Psoas muscle (tissue), 8 donors: ENCODE measurements around the gene GALNT15. TPM values are rescaled to one million over a fixed set of nuclear protein-coding genes. Genes with fewer than 3 reads are reported as not detected.

Experiments used
- ATAC-seq, 4 donors: fragments of 200-7000 bp; cut with Tn5 transposase; one replicate each; pipeline ENCODE4 v1.9.1; 2020; ENCODE audit warnings: moderate library complexity in 3 of 4, mild to moderate bottlenecking in 2 of 4
- DNase-seq, 2 donors: peaks; one replicate each; pipeline ENCODE4 v3.0.0-alpha.2; 2020
- H3K27ac ChIP-seq: fragments of 200-600 bp; one replicate; pipeline ENCODE4 v1.8.0; 2022
- H3K27me3 ChIP-seq, 3 donors: fragments of 200-600 bp in 1 of 3; one replicate each; pipeline versions ENCODE4 v1.6.1 to v1.8.0; 2013 to 2022; ENCODE audit warnings: low read length in 2 of 3, mild to moderate bottlenecking in 2 of 3, moderate library complexity in 1 of 3; ENCODE audit not compliant: insufficient read depth in 3 of 3
- H3K36me3 ChIP-seq, 2 donors: fragments of 200-600 bp in 1 of 2; one replicate each; pipeline versions ENCODE4 v1.6.1 to v1.8.0; 2013 to 2022; ENCODE audit warnings: low read depth in 1 of 2, mild to moderate bottlenecking in 1 of 2, moderate library complexity in 1 of 2; ENCODE audit not compliant: insufficient read depth in 1 of 2
- H3K4me1 ChIP-seq: fragments of 200-600 bp; one replicate; pipeline ENCODE4 v1.8.0; 2022
- H3K4me3 ChIP-seq: fragments of 200-600 bp; one replicate; pipeline ENCODE4 v1.8.0; 2022; ENCODE audit warnings: mild to moderate bottlenecking
- H3K9me3 ChIP-seq: fragments of 200-600 bp; one replicate; pipeline ENCODE4 v1.8.0; 2022
- WGBS, 3 donors: extraction: QIAGEN DNeasy Blood & Tissue Kit; methylation state at CpG; one replicate each; pipeline versions ENCODE4 v1.1.6 to v1.1.7; 2013; 5-methylcytosine and 5-hydroxymethylcytosine counted together
- intact Hi-C, 2 donors: fragments of 100-400 bp; cut with DNase I; formaldehyde crosslinking; loops; one replicate each; pipeline versions ENCODE4 v1.11.0 to v1.14.2; 2022
- polyA plus RNA-seq, 3 donors: library from polyadenylated mRNA; stranded (reverse); fragments of 200-250 nt; gene quantifications; one replicate each; pipeline ENCODE4 v1.2.3, GENCODE V29; 2013
- total RNA-seq, 4 donors: library from RNA; stranded (reverse); fragmentation: NEBNext Ultra II Directional in 2 of 4; extraction: Animal tissue kit (Norgen Biotek cat#: 25700) in 2 of 4; gene quantifications; one replicate each; pipeline versions ENCODE4 v1.2.1 to v1.2.4, GENCODE V29; 2021 to 2023
- TF ChIP-seq, protein P1 (sequence below): fragments of 200-600 bp; IDR thresholded peaks from one replicate; pipeline ENCODE4 v1.8.0; 2022; ENCODE audit warnings: antibody characterized with exemption
- donor health status: healthy with polysubstance abuse.
- donor health status: DM: no; HTN: no; CAD: no; lungs with moderate emphysema.
- donor health status: Bipolar disorder and iron deficiency.
- donor health status: healthy.
- donor health status: DM: yes; HTN: yes; CAD: no.
- donor health status: DM: no; HTN: no; CAD: no.
- donor health status: DM: no; HTN: no; CAD: no.
- donor health status: DM: yes; HTN: yes; CAD: no.

Gene GALNT15
- total and polyA plus RNA-seq, 7 donors, result 5.5 to 50.6 (median 25.8) TPM

DNA sequence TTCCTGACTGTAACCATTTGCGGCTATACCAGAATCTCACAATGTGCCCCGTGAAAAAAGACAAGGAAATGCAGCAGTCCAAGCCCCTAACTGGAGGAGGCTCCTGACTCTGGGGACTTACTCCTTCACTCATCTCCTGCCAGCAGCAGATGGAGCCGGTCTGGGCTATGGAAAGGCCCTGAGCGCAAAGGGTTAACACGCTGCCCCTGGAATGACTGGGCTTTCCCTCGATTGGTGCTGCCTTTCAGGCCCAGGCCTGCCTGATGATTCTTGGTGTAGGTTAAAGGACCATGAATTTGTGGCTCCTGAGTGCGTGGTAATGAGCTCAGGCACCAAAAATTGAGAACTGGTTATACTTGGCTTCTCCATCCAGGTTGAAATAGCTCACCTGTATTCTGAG, 42.3 kb upstream of the GALNT15 start:
- peak overlapping the region; percentile 50 for H3K27ac ChIP-seq
- TF ChIP-seq, protein P1, sequence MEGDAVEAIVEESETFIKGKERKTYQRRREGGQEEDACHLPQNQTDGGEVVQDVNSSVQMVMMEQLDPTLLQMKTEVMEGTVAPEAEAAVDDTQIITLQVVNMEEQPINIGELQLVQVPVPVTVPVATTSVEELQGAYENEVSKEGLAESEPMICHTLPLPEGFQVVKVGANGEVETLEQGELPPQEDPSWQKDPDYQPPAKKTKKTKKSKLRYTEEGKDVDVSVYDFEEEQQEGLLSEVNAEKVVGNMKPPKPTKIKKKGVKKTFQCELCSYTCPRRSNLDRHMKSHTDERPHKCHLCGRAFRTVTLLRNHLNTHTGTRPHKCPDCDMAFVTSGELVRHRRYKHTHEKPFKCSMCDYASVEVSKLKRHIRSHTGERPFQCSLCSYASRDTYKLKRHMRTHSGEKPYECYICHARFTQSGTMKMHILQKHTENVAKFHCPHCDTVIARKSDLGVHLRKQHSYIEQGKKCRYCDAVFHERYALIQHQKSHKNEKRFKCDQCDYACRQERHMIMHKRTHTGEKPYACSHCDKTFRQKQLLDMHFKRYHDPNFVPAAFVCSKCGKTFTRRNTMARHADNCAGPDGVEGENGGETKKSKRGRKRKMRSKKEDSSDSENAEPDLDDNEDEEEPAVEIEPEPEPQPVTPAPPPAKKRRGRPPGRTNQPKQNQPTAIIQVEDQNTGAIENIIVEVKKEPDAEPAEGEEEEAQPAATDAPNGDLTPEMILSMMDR, result no peak
- ATAC-seq (no peak), DNase-seq (no peak)
- no peak overlapping the region for H3K4me3 ChIP-seq
- intact Hi-C loops, result loop anchor here in 1 of 2 donors (5.0 kb wide), 1 partner anchor 80 kb away; no protein-coding TSS in a partner anchor
- H3K36me3 ChIP-seq, result no peaks in the 10 kb centered on the region
- H3K4me1 ChIP-seq, result peaks cover 54% of the 10 kb centered on the region
- H3K9me3 ChIP-seq, result no peaks in the 10 kb centered on the region
- H3K27me3 ChIP-seq, result no peaks in the 10 kb centered on the region
- 57 to 62% (median 60%) methylated on average over 7 of the region's 7 CpGs for WGBS, 3 donors

DNA sequence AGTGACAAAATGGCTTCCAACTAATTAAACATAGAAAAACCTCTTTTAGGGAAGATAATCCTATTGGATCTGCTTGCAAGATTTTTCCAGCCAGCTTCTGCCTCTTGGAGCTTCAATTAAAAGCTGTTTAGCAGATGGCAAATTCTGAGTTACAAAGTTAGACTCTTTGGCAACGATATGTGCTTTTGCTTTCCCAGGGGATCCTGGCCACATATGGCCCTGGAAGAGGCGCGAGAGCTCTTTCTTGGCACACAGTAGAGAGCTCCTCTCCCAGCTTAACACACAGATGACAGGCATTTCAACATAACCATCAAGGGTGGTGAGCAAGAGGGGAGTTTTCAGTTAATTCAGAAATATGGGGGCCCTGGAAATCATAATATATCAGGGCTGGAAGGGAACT, 41.6 kb upstream of the GALNT15 start:
- no peak overlapping the region for H3K4me3 ChIP-seq
- DNase-seq (no peak), ATAC-seq (peak in 2 of 4 donors; percentile 45 to 49)
- intact Hi-C loops, result loop anchor here in 1 of 2 donors (5.0 kb wide), 1 partner anchor 81 kb away; no protein-coding TSS in a partner anchor
- H3K27ac ChIP-seq, result peak overlapping the region; percentile 50
- no peaks in the 10 kb centered on the region for H3K36me3 ChIP-seq
- WGBS, 3 donors, result 10 to 12% (median 12%) methylated on average over 3 of the region's 3 CpGs
- peaks cover 54% of the 10 kb centered on the region for H3K4me1 ChIP-seq
- no peaks in the 10 kb centered on the region for H3K27me3 ChIP-seq
- TF ChIP-seq, protein P1, result no peak
- H3K9me3 ChIP-seq, result no peaks in the 10 kb centered on the region

DNA sequence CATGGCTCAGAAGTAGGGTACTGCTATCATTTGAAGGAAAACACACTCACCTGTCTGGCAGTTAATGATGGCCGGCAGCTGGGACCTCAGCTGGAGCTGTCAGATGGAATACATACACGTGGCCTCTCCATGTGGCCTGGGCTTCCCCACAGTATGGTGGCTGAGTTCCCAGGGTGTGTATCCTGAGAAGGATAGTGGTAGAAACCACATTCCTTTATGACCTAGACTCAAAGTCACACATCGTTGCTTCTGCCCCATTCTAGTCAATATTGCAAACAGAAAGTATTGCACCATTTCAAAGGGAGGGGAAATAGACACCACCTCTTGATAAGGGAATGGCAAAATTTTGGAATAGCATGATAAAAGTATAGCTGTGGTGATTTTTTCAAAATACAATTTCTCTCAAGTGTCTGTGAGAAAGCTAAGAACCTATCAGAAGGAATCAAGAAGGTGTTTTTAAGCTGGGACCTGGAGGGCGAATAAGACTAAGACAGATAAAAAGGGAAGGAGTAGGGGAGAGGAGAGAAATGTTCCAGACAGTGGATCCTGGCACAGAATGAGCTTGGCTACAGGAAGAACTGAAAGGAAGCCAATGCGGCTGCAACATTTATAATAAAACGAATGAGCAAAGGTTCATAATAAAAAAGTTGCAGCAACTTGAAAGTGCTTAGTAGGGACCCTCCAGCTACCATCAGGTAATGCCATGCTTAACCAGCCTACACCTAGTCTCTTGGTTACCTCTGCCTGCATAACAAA, 40.1 kb upstream of the GALNT15 start:
- WGBS, 3 donors, result 53 to 71% (median 69%) methylated on average over 6 of the region's 6 CpGs
- ATAC-seq, result peak in 2 of 4 donors; percentile 27 to 36
- TF ChIP-seq, protein P1, result no peak

DNA sequence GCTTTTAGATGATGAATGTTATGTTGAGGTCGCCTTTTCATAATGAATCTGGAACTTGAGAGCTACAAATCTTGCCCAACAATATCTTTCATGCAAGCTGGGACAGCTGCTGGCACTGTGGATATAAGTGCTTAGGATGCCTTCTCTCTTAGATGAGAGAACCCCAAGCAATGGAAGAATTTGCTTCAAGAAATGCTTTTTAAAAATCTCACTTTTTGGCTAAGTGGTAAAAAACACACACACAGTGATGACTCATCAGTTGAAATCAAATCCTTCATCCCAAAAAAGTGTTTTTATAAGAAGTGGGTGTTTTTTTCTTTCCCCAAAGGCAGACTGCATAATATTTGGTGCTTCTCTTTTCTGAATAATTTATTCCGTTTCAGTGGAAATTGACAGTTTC, 38.4 kb upstream of the GALNT15 start:
- H3K36me3 ChIP-seq, result no peaks in the 10 kb centered on the region
- intact Hi-C loops, result no loop called here
- no peaks in the 10 kb centered on the region for H3K9me3 ChIP-seq
- H3K27ac ChIP-seq, result peak overlapping the region; percentile 51
- ATAC-seq (peak; percentile 46 to 71 (median 67)), DNase-seq (no peak)
- 43 to 58% (median 49%) methylated on average over 2 of the region's 2 CpGs for WGBS, 3 donors
- no peaks in the 10 kb centered on the region for H3K27me3 ChIP-seq
- TF ChIP-seq, protein P1, result no peak
- peaks cover 43% of the 10 kb centered on the region for H3K4me1 ChIP-seq
- no peak overlapping the region for H3K4me3 ChIP-seq

More for the DNA sequence above, 40.1 kb upstream of the GALNT15 start:
- H3K27me3 ChIP-seq, result no peaks in the 10 kb centered on the region
- peak overlapping the region; percentile 51 for H3K27ac ChIP-seq
- H3K4me3 ChIP-seq, result no peak overlapping the region
- intact Hi-C loops, result loop anchor here in 1 of 2 donors (5.0 kb wide), 1 partner anchor 82 kb away; no protein-coding TSS in a partner anchor
- no peaks in the 10 kb centered on the region for H3K36me3 ChIP-seq
- DNase-seq, result no peak
- no peaks in the 10 kb centered on the region for H3K9me3 ChIP-seq
- peaks cover 49% of the 10 kb centered on the region for H3K4me1 ChIP-seq
